Activated CD4-positive, alpha-beta T cell treated with anti-CD3 and anti-CD28 coated beads, Interleukin-2, amount 50 U/mL, for 4 hours (primary cell): ENCODE results near the gene FAM118A.
A peak's percentile ranks its signal among the peaks of the same experiment; 100 is the strongest.
"Not testable (repeated sequence)": the region's sequence is repeated elsewhere in the genome, so short reads cannot be mapped to it uniquely, and the experiment has no call there.

Experiments used
- DNase-seq, 2 experiments: peaks; one replicate each; pipeline ENCODE4 v3.0.0-alpha.2; 2020

Gene FAM118A

GRCh38 chr22:45309422-45310227, at the start of gene FAM118A:
Gene FAM118A, plus strand, starts transcription at chr22:45309934. Its CDS starts 12,446 bp downstream, at chr22:45322380.
- DNase-seq = peak; percentile 91 to 92

GRCh38 chr22:45260395-45260759, 49.4 kb upstream of the FAM118A start:
- not testable (repeated sequence) for DNase-seq

GRCh38 chr22:45261407-45262088, 48.2 kb upstream of the FAM118A start:
- DNase-seq = no peak

- no peak for DNase-seq
These were observed 47.4 kb upstream of the FAM118A start for GRCh38 chr22:45262195-45262930.

GRCh38 chr22:45262931-45263462, 46.7 kb upstream of the FAM118A start:
- DNase-seq = no peak

- DNase-seq = no peak
These were observed 46.1 kb upstream of the FAM118A start for GRCh38 chr22:45263463-45264269.

- no peak for DNase-seq
These were observed 44.2 kb upstream of the FAM118A start for GRCh38 chr22:45265535-45265934.

- DNase-seq = peak; percentile 8 to 11
These were observed 41.4 kb upstream of the FAM118A start for GRCh38 chr22:45268167-45268957.

- peak; percentile 80 to 83 for DNase-seq
These were observed 40.5 kb upstream of the FAM118A start for GRCh38 chr22:45268958-45269844.

GRCh38 chr22:45270095-45271020, 39.4 kb upstream of the FAM118A start:
- no peak for DNase-seq

- DNase-seq = no peak
These were observed 38.0 kb upstream of the FAM118A start for GRCh38 chr22:45271667-45272201.

- no peak for DNase-seq
These were observed 37.2 kb upstream of the FAM118A start for GRCh38 chr22:45272498-45272897.

- DNase-seq = no peak
These were observed 36.2 kb upstream of the FAM118A start for GRCh38 chr22:45273452-45274075.

- DNase-seq = no peak
These were observed 33.1 kb upstream of the FAM118A start for GRCh38 chr22:45276507-45277105.

GRCh38 chr22:45277720-45278119, 32.0 kb upstream of the FAM118A start:
- not testable (repeated sequence) for DNase-seq

GRCh38 chr22:45278125-45278524, 31.6 kb upstream of the FAM118A start:
- DNase-seq = no peak

GRCh38 chr22:45280587-45280980, 29.1 kb upstream of the FAM118A start:
- no peak for DNase-seq

- no peak for DNase-seq
These were observed 28.7 kb upstream of the FAM118A start for GRCh38 chr22:45281010-45281409.
